Liver (tissue), 9 donors: ENCODE results near the gene GULP1. TPM values are rescaled to one million over a fixed set of nuclear protein-coding genes. Genes with fewer than 3 reads are reported as not detected.

Experiments used
- DNase-seq: peaks from one replicate; pipeline ENCODE4 v3.0.0-alpha.2; 2017; ENCODE audit warnings: low spot score
- H3K27ac ChIP-seq, 2 donors: one replicate each; pipeline ENCODE4 v1.7.0; 2013; ENCODE audit warnings: inconsistent platforms in 2 of 2, low read length in 2 of 2, control low read depth in 1 of 2, low read depth in 1 of 2, mild to moderate bottlenecking in 1 of 2
- H3K27me3 ChIP-seq, 4 donors: one replicate each; pipeline versions ENCODE4 v1.6.1 to v1.7.0; 2013; ENCODE audit warnings: low read length in 3 of 4, inconsistent platforms in 1 of 4, mild to moderate bottlenecking in 1 of 4, moderate library complexity in 1 of 4; ENCODE audit not compliant: control insufficient read depth in 4 of 4, insufficient read depth in 4 of 4
- H3K36me3 ChIP-seq, 4 donors: one replicate each; pipeline versions ENCODE4 v1.6.1 to v1.7.0; 2013; ENCODE audit warnings: low read length in 3 of 4, mild to moderate bottlenecking in 3 of 4, low read depth in 1 of 4, moderate library complexity in 1 of 4; ENCODE audit not compliant: control insufficient read depth in 4 of 4, insufficient read depth in 3 of 4
- H3K4me1 ChIP-seq, 4 donors: one replicate each; pipeline versions ENCODE4 v1.6.1 to v1.7.0; 2013; ENCODE audit warnings: low read length in 3 of 4, mild to moderate bottlenecking in 3 of 4, moderate library complexity in 1 of 4; ENCODE audit not compliant: control insufficient read depth in 4 of 4, insufficient read depth in 4 of 4
- H3K4me3 ChIP-seq, 3 donors: one replicate each; pipeline versions ENCODE4 v1.6.1 to v1.7.0; 2013; ENCODE audit warnings: low read length in 3 of 3, control low read depth in 1 of 3, low read depth in 1 of 3, mild to moderate bottlenecking in 1 of 3
- H3K9ac ChIP-seq, 2 donors: one replicate each; pipeline ENCODE4 v1.7.0; 2013; ENCODE audit warnings: low read length in 2 of 2, mild to moderate bottlenecking in 2 of 2, moderate library complexity in 2 of 2, control low read depth in 1 of 2, low read depth in 1 of 2
- H3K9me3 ChIP-seq, 4 donors: one replicate each; pipeline versions ENCODE4 v1.6.1 to v1.7.0; 2013; ENCODE audit warnings: low read length in 3 of 4; ENCODE audit not compliant: control insufficient read depth in 4 of 4
- EGR1 ChIP-seq, 2 donors: IDR thresholded peaks; 2 replicates each; pipeline ENCODE4 v1.6.1; 2016 to 2018; ENCODE audit warnings: antibody characterized with exemption in 2 of 2, low read depth in 2 of 2
- FOXA1 ChIP-seq: IDR thresholded peaks from 2 replicates; pipeline ENCODE4 v1.6.1; 2016; ENCODE audit warnings: antibody characterized with exemption
- FOXA2 ChIP-seq: IDR thresholded peaks from 2 replicates; pipeline ENCODE4 v1.6.1; 2016; ENCODE audit warnings: antibody characterized with exemption
- GABPA ChIP-seq, 2 donors: IDR thresholded peaks in 1 of 2; conservative IDR thresholded peaks in 1 of 2; 2 replicates each; pipeline ENCODE4 v1.6.1; 2016; ENCODE audit warnings: antibody characterized with exemption in 2 of 2, mild to moderate bottlenecking in 1 of 2, moderate library complexity in 1 of 2
- HNF4A ChIP-seq, 2 donors: conservative IDR thresholded peaks; 2 replicates each; pipeline ENCODE4 v1.6.1; 2016; ENCODE audit warnings: antibody characterized with exemption in 2 of 2, mild to moderate bottlenecking in 2 of 2
- HNF4G ChIP-seq: IDR thresholded peaks from 2 replicates; pipeline ENCODE4 v1.6.1; 2016; ENCODE audit warnings: antibody characterized with exemption
- JUND ChIP-seq, 2 donors: IDR thresholded peaks; 2 replicates each; pipeline ENCODE4 v1.6.1; 2016; ENCODE audit warnings: antibody characterized with exemption in 2 of 2
- NR2F2 ChIP-seq: IDR thresholded peaks from 2 replicates; pipeline ENCODE4 v1.6.1; 2016; ENCODE audit warnings: antibody characterized with exemption
- RXRA ChIP-seq, 2 donors: IDR thresholded peaks; 2 replicates each; pipeline ENCODE4 v1.6.1; 2017 to 2018; ENCODE audit warnings: antibody characterized with exemption in 2 of 2, mild to moderate bottlenecking in 1 of 2
- SP1 ChIP-seq: IDR thresholded peaks from 2 replicates; pipeline ENCODE4 v1.6.1; 2018; ENCODE audit warnings: antibody characterized with exemption, mild to moderate bottlenecking
- TAF1 ChIP-seq: conservative IDR thresholded peaks from 2 replicates; pipeline ENCODE4 v1.6.1; 2016; ENCODE audit warnings: antibody characterized with exemption, mild to moderate bottlenecking
- YY1 ChIP-seq: IDR thresholded peaks from 2 replicates; pipeline ENCODE4 v1.6.1; 2016; ENCODE audit warnings: antibody characterized with exemption, mild to moderate bottlenecking
- WGBS: extraction: QIAGEN DNeasy Blood & Tissue Kit; methylation state at CpG from one replicate; pipeline ENCODE4 v1.1.7; 2013; 5-methylcytosine and 5-hydroxymethylcytosine counted together
- polyA plus RNA-seq, 2 donors: library from polyadenylated mRNA; stranded (reverse) in 1 of 2; unstranded in 1 of 2; fragments of 200-250 nt in 1 of 2; fragments of >200 nt in 1 of 2; fragmentation: Nextera tagmentation in 1 of 2; extraction: Ambion mirVana in 1 of 2; gene quantifications; one replicate each; pipeline versions ENCODE4 v1.2.1 to v1.2.3, GENCODE V29; 2013 to 2015
- total RNA-seq, 2 donors: library from RNA; depleted of rRNA; stranded (reverse); fragments of >200 nt; gene quantifications; one replicate each; pipeline ENCODE4 v1.2.3, GENCODE V29; 2014
- TF ChIP-seq, protein P1 (sequence below): IDR thresholded peaks from 2 replicates; pipeline ENCODE4 v1.6.1; 2016; ENCODE audit warnings: antibody characterized with exemption
- TF ChIP-seq, protein P2 (sequence below): fragments of 150-350 bp; IDR thresholded peaks from 2 replicates; pipeline ENCODE4 v1.5.1; 2017; ENCODE audit warnings: improper control_type of control experiment, low read depth, low read length; ENCODE audit not compliant: missing input control
- TF ChIP-seq, protein P3 (sequence below): IDR thresholded peaks from 2 replicates; pipeline ENCODE4 v1.6.1; 2016; ENCODE audit warnings: antibody characterized with exemption
- TF ChIP-seq, protein P4 (sequence below): IDR thresholded peaks from 2 replicates; pipeline ENCODE4 v1.6.1; 2016; ENCODE audit warnings: antibody characterized with exemption
- TF ChIP-seq, protein P5 (sequence below): IDR thresholded peaks from 2 replicates; pipeline ENCODE4 v1.6.1; 2016; ENCODE audit warnings: antibody characterized with exemption, mild to moderate bottlenecking
- donor health status: healthy.
- donor health status: healthy.
- donor health status: healthy.
- donor health status: healthy.
- donor health status: healthy.

GULP1 gene
- total and polyA plus RNA-seq, 4 donors, result 0.53 to 6.9 (median 0.89) TPM

DNA sequence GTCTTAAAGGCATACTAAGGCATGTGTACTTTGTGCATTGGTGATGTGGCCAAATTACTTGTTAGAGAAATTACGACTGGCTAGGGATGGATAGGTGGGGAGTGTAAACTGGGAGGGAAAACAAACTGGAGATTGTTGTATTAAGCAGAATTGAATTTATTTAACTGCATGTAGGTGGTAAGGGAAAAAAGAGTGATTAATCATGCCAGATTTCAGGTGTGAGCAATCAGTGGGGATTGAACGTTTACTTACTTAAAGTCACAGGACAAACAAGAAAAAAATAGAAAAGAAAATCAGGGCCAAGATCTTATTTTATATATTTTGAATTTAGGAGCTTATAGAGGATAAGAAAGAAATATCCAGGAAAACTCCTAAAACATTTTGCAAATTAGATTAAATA lies 88.6 kb downstream of the GULP1 start:
- WGBS, result 52% methylated on average over 2 of the region's 2 CpGs
- H3K27ac ChIP-seq, result no peak overlapping the region
- H3K4me3 ChIP-seq, result no peak overlapping the region

DNA sequence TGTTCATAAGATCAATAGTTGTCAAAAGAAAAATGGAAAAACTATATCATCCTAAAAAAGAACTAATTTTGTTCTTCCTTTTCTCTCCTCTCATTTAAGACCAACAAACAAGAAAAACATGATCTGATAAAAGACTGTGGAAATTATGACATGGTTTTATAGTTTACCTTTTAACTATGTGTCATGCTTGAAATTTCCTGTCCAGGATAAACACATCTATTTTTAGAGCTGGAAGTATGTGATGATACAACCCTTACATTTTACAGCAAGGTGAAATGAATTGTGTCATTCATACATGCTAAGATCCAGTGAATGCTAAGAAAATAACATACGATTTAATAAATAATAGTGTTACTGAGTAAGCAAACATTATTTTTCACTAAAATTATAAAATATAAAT lies 89.9 kb downstream of the GULP1 start:
- H3K9ac ChIP-seq, result no peak overlapping the region
- H3K4me3 ChIP-seq, result no peak overlapping the region
- H3K9me3 ChIP-seq, result peaks cover 0 to 5% (median 0%) of the 10 kb centered on the region in 4 donors
- H3K27ac ChIP-seq, result no peak overlapping the region
- DNase-seq, result no peak
- WGBS, result 85% methylated on average over 1 of the region's 1 CpG
- H3K36me3 ChIP-seq, result no peaks in the 10 kb centered on the region
- H3K4me1 ChIP-seq, result no peaks in the 10 kb centered on the region
- no peak for TF ChIP-seq GABPA (IDR thresholded peaks at IDR 0.05 in 1 of 2, conservative IDR thresholded peaks at IDR 0.05 in 1 of 2)
- TF ChIP-seq YY1, result no peak
- no peak for TF ChIP-seq TAF1
- no peak for TF ChIP-seq JUND (IDR thresholded peaks at IDR 0.05)
- TF ChIP-seq EGR1 (IDR thresholded peaks at IDR 0.05; ENCODE audit: low read depth in 2 of 2), result no peak
- H3K27me3 ChIP-seq, result no peaks in the 10 kb centered on the region

More for the DNA sequence above, 88.6 kb downstream of the GULP1 start:
- no peak overlapping the region for H3K9ac ChIP-seq
- no peaks in the 10 kb centered on the region for H3K9me3 ChIP-seq
- TF ChIP-seq, protein P1, sequence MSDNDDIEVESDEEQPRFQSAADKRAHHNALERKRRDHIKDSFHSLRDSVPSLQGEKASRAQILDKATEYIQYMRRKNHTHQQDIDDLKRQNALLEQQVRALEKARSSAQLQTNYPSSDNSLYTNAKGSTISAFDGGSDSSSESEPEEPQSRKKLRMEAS, result no peak
- TF ChIP-seq HNF4G, result no peak
- no peak for TF ChIP-seq FOXA1
- TF ChIP-seq EGR1 (IDR thresholded peaks at IDR 0.05; ENCODE audit: low read depth in 2 of 2), result no peak
- no peak for TF ChIP-seq FOXA2
- no peak for TF ChIP-seq JUND (IDR thresholded peaks at IDR 0.05)
- no peak for TF ChIP-seq GABPA (IDR thresholded peaks at IDR 0.05 in 1 of 2, conservative IDR thresholded peaks at IDR 0.05 in 1 of 2)
- no peak for TF ChIP-seq TAF1
- no peak for TF ChIP-seq NR2F2
- TF ChIP-seq SP1, result no peak
- TF ChIP-seq, protein P2, sequence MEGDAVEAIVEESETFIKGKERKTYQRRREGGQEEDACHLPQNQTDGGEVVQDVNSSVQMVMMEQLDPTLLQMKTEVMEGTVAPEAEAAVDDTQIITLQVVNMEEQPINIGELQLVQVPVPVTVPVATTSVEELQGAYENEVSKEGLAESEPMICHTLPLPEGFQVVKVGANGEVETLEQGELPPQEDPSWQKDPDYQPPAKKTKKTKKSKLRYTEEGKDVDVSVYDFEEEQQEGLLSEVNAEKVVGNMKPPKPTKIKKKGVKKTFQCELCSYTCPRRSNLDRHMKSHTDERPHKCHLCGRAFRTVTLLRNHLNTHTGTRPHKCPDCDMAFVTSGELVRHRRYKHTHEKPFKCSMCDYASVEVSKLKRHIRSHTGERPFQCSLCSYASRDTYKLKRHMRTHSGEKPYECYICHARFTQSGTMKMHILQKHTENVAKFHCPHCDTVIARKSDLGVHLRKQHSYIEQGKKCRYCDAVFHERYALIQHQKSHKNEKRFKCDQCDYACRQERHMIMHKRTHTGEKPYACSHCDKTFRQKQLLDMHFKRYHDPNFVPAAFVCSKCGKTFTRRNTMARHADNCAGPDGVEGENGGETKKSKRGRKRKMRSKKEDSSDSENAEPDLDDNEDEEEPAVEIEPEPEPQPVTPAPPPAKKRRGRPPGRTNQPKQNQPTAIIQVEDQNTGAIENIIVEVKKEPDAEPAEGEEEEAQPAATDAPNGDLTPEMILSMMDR, result no peak
- no peak for TF ChIP-seq RXRA (IDR thresholded peaks at IDR 0.05)
- TF ChIP-seq HNF4A (conservative IDR thresholded peaks at IDR 0.05), result no peak
- TF ChIP-seq, protein P3, sequence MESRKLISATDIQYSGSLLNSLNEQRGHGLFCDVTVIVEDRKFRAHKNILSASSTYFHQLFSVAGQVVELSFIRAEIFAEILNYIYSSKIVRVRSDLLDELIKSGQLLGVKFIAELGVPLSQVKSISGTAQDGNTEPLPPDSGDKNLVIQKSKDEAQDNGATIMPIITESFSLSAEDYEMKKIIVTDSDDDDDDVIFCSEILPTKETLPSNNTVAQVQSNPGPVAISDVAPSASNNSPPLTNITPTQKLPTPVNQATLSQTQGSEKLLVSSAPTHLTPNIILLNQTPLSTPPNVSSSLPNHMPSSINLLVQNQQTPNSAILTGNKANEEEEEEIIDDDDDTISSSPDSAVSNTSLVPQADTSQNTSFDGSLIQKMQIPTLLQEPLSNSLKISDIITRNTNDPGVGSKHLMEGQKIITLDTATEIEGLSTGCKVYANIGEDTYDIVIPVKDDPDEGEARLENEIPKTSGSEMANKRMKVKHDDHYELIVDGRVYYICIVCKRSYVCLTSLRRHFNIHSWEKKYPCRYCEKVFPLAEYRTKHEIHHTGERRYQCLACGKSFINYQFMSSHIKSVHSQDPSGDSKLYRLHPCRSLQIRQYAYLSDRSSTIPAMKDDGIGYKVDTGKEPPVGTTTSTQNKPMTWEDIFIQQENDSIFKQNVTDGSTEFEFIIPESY, result no peak
- TF ChIP-seq, protein P4, sequence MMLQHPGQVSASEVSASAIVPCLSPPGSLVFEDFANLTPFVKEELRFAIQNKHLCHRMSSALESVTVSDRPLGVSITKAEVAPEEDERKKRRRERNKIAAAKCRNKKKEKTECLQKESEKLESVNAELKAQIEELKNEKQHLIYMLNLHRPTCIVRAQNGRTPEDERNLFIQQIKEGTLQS, result no peak
- TF ChIP-seq YY1, result no peak
- TF ChIP-seq, protein P5, sequence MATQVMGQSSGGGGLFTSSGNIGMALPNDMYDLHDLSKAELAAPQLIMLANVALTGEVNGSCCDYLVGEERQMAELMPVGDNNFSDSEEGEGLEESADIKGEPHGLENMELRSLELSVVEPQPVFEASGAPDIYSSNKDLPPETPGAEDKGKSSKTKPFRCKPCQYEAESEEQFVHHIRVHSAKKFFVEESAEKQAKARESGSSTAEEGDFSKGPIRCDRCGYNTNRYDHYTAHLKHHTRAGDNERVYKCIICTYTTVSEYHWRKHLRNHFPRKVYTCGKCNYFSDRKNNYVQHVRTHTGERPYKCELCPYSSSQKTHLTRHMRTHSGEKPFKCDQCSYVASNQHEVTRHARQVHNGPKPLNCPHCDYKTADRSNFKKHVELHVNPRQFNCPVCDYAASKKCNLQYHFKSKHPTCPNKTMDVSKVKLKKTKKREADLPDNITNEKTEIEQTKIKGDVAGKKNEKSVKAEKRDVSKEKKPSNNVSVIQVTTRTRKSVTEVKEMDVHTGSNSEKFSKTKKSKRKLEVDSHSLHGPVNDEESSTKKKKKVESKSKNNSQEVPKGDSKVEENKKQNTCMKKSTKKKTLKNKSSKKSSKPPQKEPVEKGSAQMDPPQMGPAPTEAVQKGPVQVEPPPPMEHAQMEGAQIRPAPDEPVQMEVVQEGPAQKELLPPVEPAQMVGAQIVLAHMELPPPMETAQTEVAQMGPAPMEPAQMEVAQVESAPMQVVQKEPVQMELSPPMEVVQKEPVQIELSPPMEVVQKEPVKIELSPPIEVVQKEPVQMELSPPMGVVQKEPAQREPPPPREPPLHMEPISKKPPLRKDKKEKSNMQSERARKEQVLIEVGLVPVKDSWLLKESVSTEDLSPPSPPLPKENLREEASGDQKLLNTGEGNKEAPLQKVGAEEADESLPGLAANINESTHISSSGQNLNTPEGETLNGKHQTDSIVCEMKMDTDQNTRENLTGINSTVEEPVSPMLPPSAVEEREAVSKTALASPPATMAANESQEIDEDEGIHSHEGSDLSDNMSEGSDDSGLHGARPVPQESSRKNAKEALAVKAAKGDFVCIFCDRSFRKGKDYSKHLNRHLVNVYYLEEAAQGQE, result no peak
- no peaks in the 10 kb centered on the region for H3K27me3 ChIP-seq
- DNase-seq, result no peak
- H3K36me3 ChIP-seq, result no peaks in the 10 kb centered on the region
- no peaks in the 10 kb centered on the region for H3K4me1 ChIP-seq
